GM12865 (cell line): ENCODE measurements around the gene TMEM167A.

Experiments
- DNase-seq: peaks from one replicate; pipeline ENCODE4 v3.0.0; 2010; ENCODE audit warnings: low read depth
- H3K4me3 ChIP-seq: 2 replicates; pipeline ENCODE4 v1.5.1; 2011; ENCODE audit warnings: mild to moderate bottlenecking, low read depth, low read length, control low read depth
- CTCF ChIP-seq: IDR thresholded peaks from 2 replicates; pipeline ENCODE4 v1.5.1; 2011; ENCODE audit warnings: low read length, control low read depth, low read depth, inconsistent platforms; ENCODE audit not compliant: insufficient read depth; ENCODE audit errors: missing control alignments

Gene TMEM167A

GRCh38 chr5:83099001-83099400, 21.8 kb upstream of the TMEM167A start:
- DNase-seq, result no peak
- no peak for TF ChIP-seq CTCF
- no peak overlapping the region for H3K4me3 ChIP-seq

GRCh38 chr5:83097689-83098231, 20.6 kb upstream of the TMEM167A start:
- H3K4me3 ChIP-seq, result no peak overlapping the region
- TF ChIP-seq CTCF, result no peak
- peak; percentile 16 for DNase-seq

- no peak overlapping the region for H3K4me3 ChIP-seq
- DNase-seq, result no peak
- TF ChIP-seq CTCF, result no peak
These were observed 19.6 kb upstream of the TMEM167A start for GRCh38 chr5:83096660-83097339.

GRCh38 chr5:83095957-83096539, 18.9 kb upstream of the TMEM167A start:
- H3K4me3 ChIP-seq, result no peak overlapping the region
- TF ChIP-seq CTCF, result no peak
- DNase-seq, result no peak

GRCh38 chr5:83095163-83095956, 18.2 kb upstream of the TMEM167A start:
- no peak for DNase-seq
- TF ChIP-seq CTCF, result no peak
- H3K4me3 ChIP-seq, result no peak overlapping the region

- DNase-seq, result no peak
- TF ChIP-seq CTCF, result no peak
- H3K4me3 ChIP-seq, result no peak overlapping the region
These were observed 16.5 kb upstream of the TMEM167A start for GRCh38 chr5:83093692-83094091.
